Fibroblast of the aortic adventitia (primary cell): ENCODE data around the gene EPB42. TPM values are rescaled to one million over a fixed set of nuclear protein-coding genes. Genes with fewer than 3 reads are reported as not detected.
A peak's percentile ranks its signal among the peaks of the same experiment; 100 is the strongest.

Experiments used
- DNase-seq: peaks from one replicate; pipeline ENCODE4 v3.0.0-alpha.2; 2010; ENCODE audit warnings: low read depth
- H3K4me3 ChIP-seq: 2 replicates; pipeline ENCODE4 v1.5.1; 2011; ENCODE audit warnings: low read depth, mild to moderate bottlenecking, control low read depth, low read length, moderate library complexity
- CTCF ChIP-seq: IDR thresholded peaks from 2 replicates; pipeline ENCODE4 v1.5.1; 2011; ENCODE audit warnings: mild to moderate bottlenecking, low read length, control low read depth, inconsistent platforms; ENCODE audit not compliant: insufficient read depth
- total RNA-seq: library from RNA; depleted of rRNA; stranded (reverse); fragments of >200 nt; gene quantifications from 2 replicates; pipeline ENCODE4 v1.2.3, GENCODE V29; 2012; ENCODE audit warnings: low replicate concordance

The EPB42 gene
- total RNA-seq: not detected in 2 replicates

DNA sequence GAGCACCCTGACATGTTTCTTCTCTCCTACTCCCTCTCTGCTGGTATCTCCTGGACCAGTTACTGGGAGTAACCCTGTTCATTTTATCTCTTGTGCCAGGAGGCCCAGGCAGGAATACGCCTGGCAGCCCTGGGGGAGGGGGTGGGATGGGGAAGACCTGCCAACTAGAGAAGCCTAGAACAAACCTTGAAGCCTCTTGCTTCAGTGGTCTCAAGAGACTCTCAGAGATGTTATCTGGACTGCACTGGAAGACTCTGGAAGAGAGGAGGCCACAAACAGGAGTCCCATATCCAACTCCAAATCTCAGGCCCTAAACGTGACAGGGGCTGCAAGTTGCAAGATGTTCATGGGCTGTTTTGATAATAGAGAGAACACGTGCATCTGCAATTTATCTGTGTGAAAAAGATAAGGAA lies at the start of gene EPB42:
EPB42 (minus strand) TSS at position 28 of the 413 bp plus-strand sequence. CDS start 193 bp downstream, outside the sequence.
- no peak within 1 kb of the TSS for H3K4me3 ChIP-seq
- TF ChIP-seq CTCF: no peak

DNA sequence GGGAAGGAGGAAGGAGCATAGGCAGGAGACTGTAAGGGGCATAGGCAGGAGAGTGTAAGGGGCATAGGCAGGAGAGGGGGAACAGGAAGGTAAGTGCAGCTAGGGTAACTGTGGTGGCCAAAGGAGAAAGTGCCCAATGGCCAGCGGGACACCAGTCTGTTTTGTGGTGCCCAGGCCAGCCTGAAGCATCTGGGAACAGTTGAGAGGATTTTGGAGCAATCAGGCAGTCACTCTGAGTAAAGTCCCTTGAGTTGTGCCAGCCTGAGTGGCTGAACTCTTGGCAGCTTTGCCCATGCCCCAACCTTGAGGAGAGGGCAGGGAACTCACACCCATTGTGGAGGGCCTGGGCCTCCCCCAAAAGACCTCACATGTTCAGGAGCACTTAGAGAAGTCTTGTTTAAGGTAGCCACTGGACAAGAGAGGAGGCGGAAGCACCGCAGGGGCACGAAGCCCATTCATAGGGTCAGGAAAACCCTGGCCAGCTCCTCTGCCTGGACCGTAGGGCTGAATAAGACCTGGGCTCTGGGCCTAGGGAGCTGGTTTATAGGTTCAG lies 49.4 kb upstream of the EPB42 start:
- DNase-seq: no peak
- TF ChIP-seq CTCF: no peak
- H3K4me3 ChIP-seq: no peak overlapping the region

More for the DNA sequence above, at the start of gene EPB42:
- DNase-seq: no peak

DNA sequence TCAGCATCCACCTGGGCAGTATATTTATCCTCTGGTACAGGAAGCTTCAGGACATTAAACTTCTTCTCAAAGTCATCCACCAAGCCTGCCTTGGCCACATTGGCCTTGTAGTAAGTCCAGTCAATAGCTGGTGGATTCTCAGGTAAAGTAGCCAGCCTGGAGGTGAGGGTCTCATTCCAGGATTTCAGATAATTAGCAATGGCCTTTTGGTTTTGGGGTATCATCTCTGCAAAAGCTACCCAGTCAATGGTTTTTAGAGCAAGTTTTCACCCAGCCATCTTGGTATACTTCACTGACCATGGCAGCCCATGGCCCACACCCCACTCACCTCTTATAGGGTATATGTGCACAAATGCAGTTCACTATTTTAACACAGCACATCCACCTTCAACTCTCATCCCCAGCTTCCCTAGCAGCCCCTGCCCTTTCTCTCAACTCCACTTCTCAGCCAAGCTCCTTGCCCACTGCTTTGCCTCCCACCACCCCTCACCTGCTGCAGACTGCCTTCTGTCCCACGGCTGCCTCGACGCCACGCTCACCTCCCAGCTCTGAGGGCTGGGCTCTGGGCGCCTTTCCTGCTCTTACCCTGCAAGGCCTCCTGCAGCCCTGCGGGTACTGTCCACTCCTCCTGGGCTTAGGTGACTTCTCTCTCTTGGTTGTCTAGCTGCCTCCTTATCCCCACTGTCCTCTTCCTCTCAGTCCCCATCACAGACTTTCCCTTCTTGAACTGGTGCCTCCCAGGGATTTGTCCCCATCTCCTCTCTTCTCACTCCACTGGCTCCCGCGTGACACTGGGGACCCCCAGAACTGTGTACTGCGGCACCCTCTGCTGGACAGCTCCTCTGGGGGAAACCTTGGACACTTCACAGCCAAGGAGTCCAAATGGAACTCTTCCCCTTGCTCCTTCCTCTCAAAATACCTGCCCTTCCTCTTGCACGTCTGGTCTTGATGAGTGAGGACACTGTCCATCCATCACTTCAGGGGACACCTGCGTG lies 47.6 kb upstream of the EPB42 start:
- peak; percentile 51 for TF ChIP-seq CTCF
- H3K4me3 ChIP-seq: no peak overlapping the region
- DNase-seq: peak; percentile 17

DNA sequence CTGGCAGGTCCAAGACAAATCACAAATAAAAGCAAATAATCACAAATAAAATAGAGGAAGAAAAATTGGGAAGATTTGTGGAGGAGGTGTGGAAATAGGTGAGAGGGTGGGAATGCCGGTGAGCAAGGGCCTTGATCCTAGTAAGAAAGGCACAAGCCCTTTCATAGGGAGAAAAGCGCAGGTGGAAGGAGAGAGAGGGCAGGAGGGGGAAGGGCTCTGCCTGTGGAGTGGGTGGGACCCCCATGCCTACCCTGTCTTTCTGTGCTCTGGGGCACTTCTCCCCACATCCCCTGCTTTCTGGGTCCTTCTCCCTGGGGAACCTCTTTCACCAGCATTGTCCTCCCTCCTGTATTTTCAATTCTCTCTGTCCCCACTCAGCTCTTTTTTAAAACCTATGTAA lies 46.6 kb upstream of the EPB42 start:
- no peak for TF ChIP-seq CTCF
- no peak overlapping the region for H3K4me3 ChIP-seq
- DNase-seq: no peak

DNA sequence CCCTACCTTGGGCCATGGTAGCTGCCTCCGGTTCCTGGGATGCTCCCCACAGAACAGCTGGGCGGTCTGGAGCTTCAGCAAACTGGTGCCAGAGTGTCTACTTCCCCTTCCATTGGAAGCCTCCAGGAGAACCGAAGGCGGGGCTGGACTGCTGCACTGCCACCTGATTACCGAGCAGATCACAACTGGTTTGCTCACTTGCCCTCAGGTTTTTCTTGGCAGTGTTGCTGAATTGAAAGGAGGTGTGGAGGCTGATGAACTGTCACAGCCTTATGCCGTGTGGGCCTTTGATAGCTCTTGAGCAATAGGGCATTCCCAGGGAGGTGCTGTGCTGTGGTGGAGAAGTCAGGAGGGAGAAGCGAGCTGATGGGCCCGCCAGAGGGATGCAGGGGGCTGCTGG lies 46.0 kb upstream of the EPB42 start, which contains the start of gene TGM5:
TGM5 (minus strand) TSS at position 95 of the 400 bp plus-strand sequence; CDS start at position 16, 79 bp downstream.
- no peak within 1 kb of the TSS for H3K4me3 ChIP-seq
- DNase-seq: no peak
- no peak for TF ChIP-seq CTCF

DNA sequence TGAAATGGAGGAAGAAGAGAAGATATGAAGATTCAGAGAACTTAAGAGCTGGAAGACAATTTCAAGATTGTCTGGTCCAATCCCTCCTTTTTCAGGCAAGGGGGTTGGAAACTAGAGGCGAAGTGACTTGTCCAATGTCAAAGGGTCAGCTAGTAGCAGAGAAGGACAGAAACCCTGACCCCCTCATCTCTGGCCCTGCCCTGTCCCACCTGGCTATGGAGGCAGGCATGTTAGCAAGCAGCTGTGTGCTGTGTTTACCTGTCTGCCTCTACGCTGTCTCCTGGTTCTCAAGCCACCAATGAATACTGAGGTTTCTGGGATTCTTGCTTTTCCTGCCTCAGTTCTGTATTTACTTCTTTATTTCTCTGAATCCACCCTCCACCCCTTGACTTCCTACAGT lies 45.6 kb upstream of the EPB42 start:
- no peak for DNase-seq
- no peak for TF ChIP-seq CTCF
- H3K4me3 ChIP-seq: no peak overlapping the region
